SK-N-SH treated with all-trans-retinoic acid at 6 μM for 48 hours (cell line): ENCODE data around the gene PIK3AP1.
"Not testable (repeated sequence)": the region's sequence is repeated elsewhere in the genome, so short reads cannot be mapped to it uniquely, and the experiment has no call there.

Source experiments
- ATAC-seq: fragments of 200-7000 bp; cut with Tn5 transposase; 3 replicates; pipeline ENCODE4 v1.9.1; 2020; ENCODE audit warnings: mild to moderate bottlenecking, moderate library complexity
- BACH2 ChIP-seq: fragments of 250-450 bp; sonication (Bioruptor Pico); IDR thresholded peaks from 2 replicates; pipeline ENCODE4 v1.9.0; 2021; ENCODE audit warnings: mild to moderate bottlenecking, borderline replicate concordance
- CSDC2 ChIP-seq: fragments of 250-450 bp; sonication (Bioruptor Pico); IDR thresholded peaks from 2 replicates; pipeline ENCODE4 v1.5.0; 2020; ENCODE audit warnings: mild to moderate bottlenecking, moderate library complexity
- CSRNP3 ChIP-seq: fragments of 250-450 bp; sonication (Bioruptor Pico); IDR thresholded peaks from 2 replicates; pipeline ENCODE4 v1.5.1; 2021; ENCODE audit warnings: mild to moderate bottlenecking, moderate library complexity
- GLIS3 ChIP-seq: fragments of 250-450 bp; sonication (Bioruptor Pico); IDR thresholded peaks from 2 replicates; pipeline ENCODE4 v1.5.0; 2020; ENCODE audit warnings: mild to moderate bottlenecking, moderate library complexity
- ISL1 ChIP-seq: fragments of 250-450 bp; sonication (Bioruptor Pico); IDR thresholded peaks from 2 replicates; pipeline ENCODE4 v2.1.2; 2022; ENCODE audit warnings: mild to moderate bottlenecking, moderate library complexity
- OSR1 ChIP-seq: fragments of 250-450 bp; sonication (Bioruptor Pico); IDR thresholded peaks from 2 replicates; pipeline ENCODE4 v1.8.0; 2022; ENCODE audit warnings: moderate library complexity, mild to moderate bottlenecking, inconsistent platforms
- PATZ1 ChIP-seq: fragments of 250-450 bp; sonication (Bioruptor Pico); IDR thresholded peaks from 2 replicates; pipeline ENCODE4 v1.8.0; 2020; ENCODE audit warnings: mild to moderate bottlenecking, moderate library complexity, borderline replicate concordance
- PPARA ChIP-seq: fragments of 250-450 bp; sonication (Bioruptor Pico); IDR thresholded peaks from 2 replicates; pipeline ENCODE4 v1.5.0; 2020; ENCODE audit warnings: mild to moderate bottlenecking, borderline replicate concordance
- RARB ChIP-seq: fragments of 250-450 bp; sonication (Bioruptor Pico); IDR thresholded peaks from 2 replicates; pipeline ENCODE4 v1.8.0; 2021; ENCODE audit warnings: mild to moderate bottlenecking, moderate library complexity
- SNAI2 ChIP-seq: fragments of 250-450 bp; sonication (Bioruptor Pico); IDR thresholded peaks from 2 replicates; pipeline ENCODE4 v1.5.0; 2020; ENCODE audit warnings: mild to moderate bottlenecking, moderate library complexity
- TCF4 ChIP-seq: fragments of 250-450 bp; sonication (Bioruptor Pico); IDR thresholded peaks from 2 replicates; pipeline ENCODE4 v1.8.0; 2021; ENCODE audit warnings: mild to moderate bottlenecking, moderate library complexity, borderline replicate concordance
- TOX ChIP-seq: fragments of 250-450 bp; sonication (Bioruptor Pico); IDR thresholded peaks from 2 replicates; pipeline ENCODE4 v1.8.0; 2021; ENCODE audit warnings: mild to moderate bottlenecking, moderate library complexity, borderline replicate concordance
- ZC3H10 ChIP-seq: fragments of 250-450 bp; sonication (Bioruptor Pico); IDR thresholded peaks from 2 replicates; pipeline ENCODE4 v1.5.1; 2021; ENCODE audit warnings: mild to moderate bottlenecking, moderate library complexity
- ZFP3 ChIP-seq: fragments of 250-450 bp; sonication (Bioruptor Pico); IDR thresholded peaks from 2 replicates; pipeline ENCODE4 v1.5.0; 2020; ENCODE audit warnings: mild to moderate bottlenecking, moderate library complexity
- ZFP30 ChIP-seq: fragments of 450-650 bp; formaldehyde crosslinking; IDR thresholded peaks from 2 replicates; pipeline ENCODE4 v1.5.0; 2022; ENCODE audit warnings: mild to moderate bottlenecking, moderate library complexity
- ZNF565 ChIP-seq: fragments of 450-650 bp; formaldehyde crosslinking; conservative IDR thresholded peaks from 2 replicates; pipeline ENCODE4 v1.5.0; 2020; ENCODE audit warnings: low read depth, mild to moderate bottlenecking, moderate library complexity
- ZNF70 ChIP-seq: fragments of 450-650 bp; formaldehyde crosslinking; IDR thresholded peaks from 2 replicates; pipeline ENCODE4 v1.5.0; 2020; ENCODE audit warnings: mild to moderate bottlenecking, moderate library complexity
- TF ChIP-seq, protein P1 (sequence below): fragments of 250-450 bp; sonication (Bioruptor Pico); IDR thresholded peaks from 2 replicates; pipeline ENCODE4 v1.5.1; 2020; ENCODE audit warnings: low read depth, mild to moderate bottlenecking, moderate library complexity
- TF ChIP-seq, protein P2 (sequence below): fragments of 250-450 bp; sonication (Bioruptor Pico); IDR thresholded peaks from 2 replicates; pipeline ENCODE4 v1.8.0; 2021; ENCODE audit warnings: low read depth, mild to moderate bottlenecking, moderate library complexity, borderline replicate concordance

PIK3AP1 gene

DNA sequence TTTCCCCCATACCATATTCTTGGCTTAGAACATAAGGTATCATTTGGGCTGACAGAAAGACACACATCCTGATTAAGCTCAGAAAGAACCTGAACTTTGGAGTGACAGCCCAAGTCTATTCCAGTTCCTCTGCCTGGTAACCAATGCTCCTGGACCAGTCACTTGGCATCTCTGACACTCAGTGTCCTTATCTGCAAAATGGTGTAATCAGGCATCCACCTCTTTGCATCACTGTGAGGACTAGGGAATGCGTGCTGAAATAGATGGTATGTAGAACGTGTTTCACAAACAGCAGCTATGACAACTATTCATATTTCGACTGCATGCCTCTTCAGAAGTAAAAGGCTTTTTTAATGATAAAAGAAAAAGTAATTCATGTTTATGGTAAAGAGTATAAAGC lies 26.2 kb upstream of the PIK3AP1 start:
- no peak for ATAC-seq

DNA sequence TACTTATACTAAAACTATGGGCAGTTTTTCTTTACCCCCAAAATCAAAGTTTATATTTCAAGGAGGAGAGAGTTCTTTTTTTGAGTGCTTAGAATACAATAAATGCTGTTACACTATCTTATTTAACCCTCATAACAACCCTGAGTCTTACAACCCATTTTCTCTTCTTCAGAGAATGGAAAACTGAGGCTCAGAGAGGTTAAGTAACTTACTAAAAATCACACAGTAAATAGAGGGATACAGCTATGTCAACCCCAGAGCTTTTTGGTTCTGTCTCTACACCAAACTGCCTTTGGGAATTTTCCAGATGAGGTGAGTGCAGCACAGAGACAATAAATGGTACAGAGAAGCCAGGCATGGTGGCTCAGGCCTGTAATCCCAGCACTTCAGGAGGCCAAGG lies 25.6 kb upstream of the PIK3AP1 start:
- TF ChIP-seq PPARA (no peak), SNAI2 (CRISPR knock-in tag) (no peak), ZFP30 (no peak), RARB (CRISPR knock-in tag) (no peak), BACH2 (CRISPR knock-in tag) (no peak), GLIS3 (CRISPR knock-in tag) (no peak), ZNF70 (CRISPR knock-in tag) (no peak), ZFP3 (CRISPR knock-in tag) (no peak)
- TF ChIP-seq, protein P1, sequence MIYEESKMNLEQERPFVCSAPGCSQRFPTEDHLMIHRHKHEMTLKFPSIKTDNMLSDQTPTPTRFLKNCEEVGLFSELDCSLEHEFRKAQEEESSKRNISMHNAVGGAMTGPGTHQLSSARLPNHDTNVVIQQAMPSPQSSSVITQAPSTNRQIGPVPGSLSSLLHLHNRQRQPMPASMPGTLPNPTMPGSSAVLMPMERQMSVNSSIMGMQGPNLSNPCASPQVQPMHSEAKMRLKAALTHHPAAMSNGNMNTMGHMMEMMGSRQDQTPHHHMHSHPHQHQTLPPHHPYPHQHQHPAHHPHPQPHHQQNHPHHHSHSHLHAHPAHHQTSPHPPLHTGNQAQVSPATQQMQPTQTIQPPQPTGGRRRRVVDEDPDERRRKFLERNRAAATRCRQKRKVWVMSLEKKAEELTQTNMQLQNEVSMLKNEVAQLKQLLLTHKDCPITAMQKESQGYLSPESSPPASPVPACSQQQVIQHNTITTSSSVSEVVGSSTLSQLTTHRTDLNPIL (CRISPR knock-in tag) = no peak
- ATAC-seq = no peak

More for the DNA sequence above, 26.2 kb upstream of the PIK3AP1 start:
- TF ChIP-seq CSRNP3 (CRISPR knock-in tag) = no peak
- no peak for TF ChIP-seq CSDC2 (CRISPR knock-in tag)

GRCh38 chr10:96743988-96744585 lies 23.8 kb upstream of the PIK3AP1 start:
- ATAC-seq = peak; percentile 54; the same call in 2 of the 3 replicates
- no peak for TF ChIP-seq CSRNP3 (CRISPR knock-in tag)

- ATAC-seq = not testable (repeated sequence)
These were observed 21.2 kb upstream of the PIK3AP1 start for GRCh38 chr10:96741557-96741956.

DNA sequence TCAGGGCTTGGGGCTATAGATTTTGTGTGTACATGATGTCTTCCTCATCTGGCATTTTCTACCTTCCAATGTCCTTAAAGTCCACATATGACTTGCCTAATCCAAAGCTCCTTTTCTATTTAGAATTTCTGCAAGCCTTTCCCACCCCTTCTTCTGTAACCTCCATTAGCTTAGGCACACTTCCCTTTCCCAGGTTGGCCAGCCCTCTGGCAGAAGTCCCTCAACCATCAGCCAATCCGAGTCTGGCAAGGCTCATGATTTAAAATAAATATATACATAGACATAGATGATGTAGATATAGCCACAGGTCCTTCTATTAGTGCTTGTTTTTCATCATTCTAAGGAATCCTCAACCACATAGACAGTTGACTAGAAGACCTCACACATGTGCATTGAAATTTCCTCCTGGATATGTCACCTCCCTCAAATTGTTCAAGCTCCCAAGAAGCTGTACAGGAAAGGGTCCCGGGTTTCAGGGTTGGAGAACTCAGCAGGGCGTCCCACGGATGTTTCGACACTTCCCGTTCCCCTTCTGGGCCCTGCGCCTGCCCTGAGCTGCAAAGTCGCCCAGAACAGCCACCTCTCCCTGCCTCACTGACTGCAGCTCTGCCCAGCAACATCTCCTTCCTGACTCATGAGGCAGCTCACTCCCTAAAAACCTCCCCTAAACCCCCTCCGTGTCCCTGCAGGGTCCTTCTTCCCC lies 20.4 kb upstream of the PIK3AP1 start:
- TF ChIP-seq ZNF70 (CRISPR knock-in tag) (no peak), SNAI2 (CRISPR knock-in tag) (no peak), TOX (no peak), TCF4 (no peak), CSRNP3 (CRISPR knock-in tag) (no peak), ZC3H10 (CRISPR knock-in tag) (no peak), CSDC2 (CRISPR knock-in tag) (no peak), ZNF565 (CRISPR knock-in tag) (no peak), ZFP3 (CRISPR knock-in tag) (no peak), PPARA (no peak), OSR1 (CRISPR knock-in tag) (no peak), BACH2 (CRISPR knock-in tag) (no peak), ISL1 (CRISPR knock-in tag) (no peak), PATZ1 (CRISPR knock-in tag) (no peak), RARB (CRISPR knock-in tag) (no peak)
- TF ChIP-seq, protein P2, sequence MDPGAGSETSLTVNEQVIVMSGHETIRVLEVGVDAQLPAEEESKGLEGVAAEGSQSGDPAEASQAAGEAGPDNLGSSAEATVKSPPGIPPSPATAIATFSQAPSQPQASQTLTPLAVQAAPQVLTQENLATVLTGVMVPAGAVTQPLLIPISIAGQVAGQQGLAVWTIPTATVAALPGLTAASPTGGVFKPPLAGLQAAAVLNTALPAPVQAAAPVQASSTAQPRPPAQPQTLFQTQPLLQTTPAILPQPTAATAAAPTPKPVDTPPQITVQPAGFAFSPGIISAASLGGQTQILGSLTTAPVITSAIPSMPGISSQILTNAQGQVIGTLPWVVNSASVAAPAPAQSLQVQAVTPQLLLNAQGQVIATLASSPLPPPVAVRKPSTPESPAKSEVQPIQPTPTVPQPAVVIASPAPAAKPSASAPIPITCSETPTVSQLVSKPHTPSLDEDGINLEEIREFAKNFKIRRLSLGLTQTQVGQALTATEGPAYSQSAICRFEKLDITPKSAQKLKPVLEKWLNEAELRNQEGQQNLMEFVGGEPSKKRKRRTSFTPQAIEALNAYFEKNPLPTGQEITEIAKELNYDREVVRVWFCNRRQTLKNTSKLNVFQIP (CRISPR knock-in tag) = no peak
- TF ChIP-seq, protein P1 (CRISPR knock-in tag) = no peak
- ATAC-seq = no peak
